GM12878 (cell line): ENCODE data around the gene RPL19. TPM values are rescaled to one million over a fixed set of nuclear protein-coding genes. Genes with fewer than 3 reads are reported as not detected.
A peak's percentile ranks its signal among the peaks of the same experiment; 100 is the strongest.

Source experiments
- ATAC-seq: fragments of 200-7000 bp; cut with Tn5 transposase; 3 replicates; pipeline ENCODE4 v1.9.1; 2020; ENCODE audit warnings: mild to moderate bottlenecking, moderate library complexity
- BruUV-seq: library from RNA; stranded (reverse); fragments of 400-500 nt; replicated peaks from 2 replicates; lab custom pipeline; 2021; lab: Mats Ljungman, UMichigan
- CTCF ChIA-PET: fragments of 300-600 bp; sonication (Branson Sonifier 250); formaldehyde crosslinking; extraction: SDS; loops from one replicate; lab custom pipeline; 2021; ENCODE audit warnings: inconsistent platforms; lab: Yijun Ruan, JAX
- POLR2A ChIA-PET: fragments of 350-600 bp; formaldehyde crosslinking; extraction: SDS; loops from one replicate; lab custom pipeline; 2021; ENCODE audit warnings: inconsistent platforms; lab: Charles Lee
- RAD21 ChIA-PET: fragments of 300-600 bp; sonication (Branson Sonifier 250); formaldehyde crosslinking; loops from one replicate; lab custom pipeline; 2023; ENCODE audit warnings: antibody characterized with exemption; ENCODE audit not compliant: unreplicated experiment; lab: Charles Lee
- SMC1A ChIA-PET: fragments of 300-600 bp; sonication (Branson Sonifier 250); formaldehyde crosslinking; loops from one replicate; lab custom pipeline; 2023; ENCODE audit not compliant: unreplicated experiment, uncharacterized antibody; lab: Charles Lee
- DNase-seq: peaks from one replicate; pipeline ENCODE4 v3.0.0-alpha.2; 2011; ENCODE audit warnings: low read depth, low spot score
- FAIRE-seq: peaks from 3 replicates; lab custom pipeline; 2011; peaks lifted over from hg19 to GRCh38; lab: Jason Lieb, UNC
- H2AFZ ChIP-seq: 2 replicates; pipeline ENCODE4 v1.6.0; 2011; ENCODE audit warnings: low read depth, low read length, control low read depth; ENCODE audit not compliant: control insufficient read depth
- H3K27ac ChIP-seq: 2 replicates; pipeline ENCODE4 v1.5.1; 2011; ENCODE audit warnings: control low read depth; ENCODE audit not compliant: control insufficient read depth, insufficient read depth
- H3K27me3 ChIP-seq, 2 experiments: replicated peaks in 1 of 2; 2 replicates each; pipeline versions ENCODE4 v1.6.0 to v1.6.1; 2011; ENCODE audit warnings: low read length in 1 of 2; ENCODE audit not compliant: control insufficient read depth in 2 of 2, insufficient read depth in 2 of 2
- H3K36me3 ChIP-seq, 2 experiments: 2 replicates each; pipeline ENCODE4 v1.5.1; 2011; ENCODE audit warnings: low read length in 1 of 2; ENCODE audit not compliant: control insufficient read depth in 2 of 2, insufficient read depth in 2 of 2
- H3K4me1 ChIP-seq: 2 replicates; pipeline ENCODE4 v1.6.1; 2011; ENCODE audit warnings: mild to moderate bottlenecking, low read length, moderate library complexity, mixed read lengths; ENCODE audit not compliant: control insufficient read depth, insufficient read depth
- H3K4me2 ChIP-seq: 2 replicates; pipeline ENCODE4 v1.6.0; 2011; ENCODE audit warnings: control low read depth; ENCODE audit not compliant: control insufficient read depth, insufficient read depth
- H3K4me3 ChIP-seq: fragments of 200-600 bp; sonication (generic); 2 replicates; pipeline ENCODE4 v1.5.1; 2016
- H3K79me2 ChIP-seq: 2 replicates; pipeline ENCODE4 v1.6.0; 2011; ENCODE audit warnings: low read length; ENCODE audit not compliant: control insufficient read depth, insufficient read depth
- H3K9ac ChIP-seq: 2 replicates; pipeline ENCODE4 v1.8.0; 2011; ENCODE audit warnings: low read length, control low read depth, mixed read lengths; ENCODE audit not compliant: control insufficient read depth, insufficient read depth
- H3K9me3 ChIP-seq: replicated peaks from 3 replicates; pipeline ENCODE4 v1.5.1; 2011; ENCODE audit warnings: mild to moderate bottlenecking, low read length; ENCODE audit not compliant: control insufficient read depth, insufficient read depth
- H4K20me1 ChIP-seq: 2 replicates; pipeline ENCODE4 v1.6.0; 2011; ENCODE audit not compliant: control insufficient read depth, insufficient read depth
- BHLHE40 ChIP-seq, 2 experiments: fragments of 450-650 bp in 1 of 2; IDR thresholded peaks; 2 replicates each; pipeline ENCODE4 v1.6.1; 2011 to 2017; ENCODE audit warnings: low read depth in 2 of 2, borderline replicate concordance in 1 of 2, improper control_type of control experiment in 1 of 2, low read length in 1 of 2, mild to moderate bottlenecking in 1 of 2
- DPF2 ChIP-seq: fragments of 450-650 bp; IDR thresholded peaks from 2 replicates; pipeline ENCODE4 v1.6.1; 2017; ENCODE audit warnings: mild to moderate bottlenecking
- FOXM1 ChIP-seq: IDR thresholded peaks from 2 replicates; pipeline ENCODE4 v1.6.1; 2012; ENCODE audit warnings: low read depth, mild to moderate bottlenecking, inconsistent platforms, low read length, moderate library complexity
- GABPA ChIP-seq: IDR thresholded peaks from 2 replicates; pipeline ENCODE4 v1.6.1; 2014; ENCODE audit warnings: antibody characterized with exemption, low read depth, mild to moderate bottlenecking, inconsistent platforms
- MEF2B ChIP-seq: fragments of 450-650 bp; IDR thresholded peaks from 2 replicates; pipeline ENCODE4 v1.6.1; 2018; ENCODE audit warnings: mild to moderate bottlenecking, moderate library complexity; ENCODE audit not compliant: partially characterized antibody, poor library complexity, severe bottlenecking
- NBN ChIP-seq: fragments of 450-650 bp; IDR thresholded peaks from 2 replicates; pipeline ENCODE4 v1.6.1; 2016
- NFXL1 ChIP-seq: fragments of 450-650 bp; IDR thresholded peaks from 2 replicates; pipeline ENCODE4 v1.6.1; 2017; ENCODE audit warnings: antibody characterized with exemption, mild to moderate bottlenecking, borderline replicate concordance
- RAD21 ChIP-seq: IDR thresholded peaks from 2 replicates; pipeline ENCODE4 v1.6.1; 2011; ENCODE audit warnings: mild to moderate bottlenecking, low read depth, low read length, moderate library complexity; ENCODE audit not compliant: insufficient read depth
- SRF ChIP-seq, 2 experiments: IDR thresholded peaks; 2 replicates each; pipeline ENCODE4 v1.6.1; 2011; ENCODE audit warnings: low read depth in 2 of 2, low read length in 2 of 2, mild to moderate bottlenecking in 1 of 2, moderate library complexity in 1 of 2
- STAT3 ChIP-seq: IDR thresholded peaks from 2 replicates; pipeline ENCODE4 v1.6.1; 2011; ENCODE audit warnings: low read depth, low read length, improper control_type of control experiment
- ZNF207 ChIP-seq: fragments of 450-650 bp; IDR thresholded peaks from 2 replicates; pipeline ENCODE4 v1.6.1; 2014; ENCODE audit warnings: antibody characterized with exemption, mild to moderate bottlenecking, borderline replicate concordance
- WGBS: methylation state at CpG from one replicate; pipeline ENCODE4 v1.1.6; 2016; ENCODE audit warnings: low lambda C conversion rate; ENCODE audit not compliant: insufficient replicate concordance, insufficient coverage; ENCODE audit errors: missing lambda C conversion rate; 5-methylcytosine and 5-hydroxymethylcytosine counted together
- in situ Hi-C: fragments of 300-500 bp; cut with MboI; formaldehyde crosslinking; loops from 9 replicates; pipeline ENCODE4 v1.14.3; 2018; ENCODE audit warnings: mixed read lengths
- intact Hi-C: fragments of 100-400 bp; cut with micrococcal nuclease; formaldehyde crosslinking; loops from one replicate; pipeline ENCODE4 v1.14.2; 2022; ENCODE audit not compliant: unreplicated experiment
- polyA plus RNA-seq, 11 experiments: library from polyadenylated mRNA; depleted of rRNA in 4 of 11; unstranded in 6 of 11; stranded (reverse) in 5 of 11; fragments of >200 nt; fragmentation: Nextera tagmentation in 4 of 11; fragmentation: Illumina TruSeq in 1 of 11; extraction: Ambion mirVana in 4 of 11; extraction: Trizol in 1 of 11; gene quantifications; 1 replicate in 1 of 11; 2 replicates in 10 of 11; pipeline versions ENCODE4 v1.2.1 to v1.2.3, GENCODE V29; 2011 to 2016; ENCODE audit warnings: inconsistent platforms in 2 of 11, missing spikeins in 2 of 11, low read depth in 1 of 11
- total RNA-seq, 4 experiments: library from RNA; depleted of rRNA in 3 of 4; stranded (reverse); fragments of >200 nt in 3 of 4; fragmentation: Illumina TruSeq in 1 of 4; extraction: Trizol in 1 of 4; gene quantifications; 2 replicates each; pipeline versions ENCODE4 v1.2.1 to v1.2.3, GENCODE V29; 2013 to 2021
- TF ChIP-seq, protein P1 (sequence below): fragments of 150-350 bp; IDR thresholded peaks from 2 replicates; pipeline ENCODE4 v1.6.1; 2016; ENCODE audit warnings: low read depth, low read length
- TF ChIP-seq, protein P2 (sequence below): IDR thresholded peaks from 2 replicates; pipeline ENCODE4 v1.6.1; 2012; ENCODE audit warnings: improper control_type of control experiment, low read depth, low read length; ENCODE audit not compliant: insufficient replicate concordance

Gene RPL19
- total and polyA plus RNA-seq, 10 of the 15 experiments (the other 5 are each of a cell fraction or from before 2014, with no cell fraction given) = 1,862 to 5,536 (median 3,836) TPM

DNA sequence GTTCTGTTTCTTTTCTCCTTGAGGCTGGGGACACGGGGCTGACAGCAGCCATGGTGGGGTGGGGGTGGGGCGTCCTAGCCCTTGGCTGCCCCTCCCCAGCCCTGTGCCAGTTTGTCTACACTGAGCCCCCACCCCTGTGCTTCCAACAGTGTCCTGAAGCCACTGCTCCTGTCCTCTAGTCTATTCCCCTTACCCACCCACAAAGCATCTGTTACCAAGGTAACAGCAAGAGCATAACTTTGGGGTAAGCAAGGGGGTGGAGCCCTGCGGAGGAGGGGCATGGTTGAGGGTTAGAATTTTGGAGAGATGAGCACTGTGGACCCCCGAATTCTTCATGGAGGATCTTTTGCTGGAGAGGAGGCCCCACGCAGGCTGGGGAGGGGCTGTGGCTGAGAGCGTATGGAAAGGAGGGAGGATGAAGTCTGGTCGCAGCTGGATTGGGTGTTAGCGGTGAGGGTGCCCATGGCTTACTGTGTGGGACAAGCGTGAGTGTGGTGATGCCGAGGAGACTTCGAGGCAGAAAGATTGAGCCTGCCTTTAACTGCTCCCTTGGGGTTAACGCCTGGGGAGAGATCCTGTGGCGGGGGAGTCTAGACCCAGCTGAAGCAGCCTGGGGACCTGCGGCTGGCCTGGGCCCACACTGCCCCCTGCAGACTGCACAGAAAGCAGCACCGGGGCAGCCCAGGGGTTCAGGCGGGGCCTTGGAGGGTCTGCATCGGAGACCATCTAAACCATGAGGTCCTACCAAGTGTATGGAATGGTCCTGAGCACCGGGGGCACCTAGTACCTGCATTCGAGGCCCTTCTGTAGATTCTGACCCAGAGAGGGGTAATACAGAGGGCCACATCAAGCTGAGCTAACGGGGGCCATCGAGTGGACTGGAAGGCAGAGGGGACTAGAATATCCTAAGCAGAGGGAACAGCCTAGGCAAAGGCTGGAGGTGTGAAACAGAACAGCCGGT, 31.8 kb downstream of the RPL19 start:
- POLR2A ChIA-PET = interaction anchor here (1.0 to 1.8 kb wide), 4 partner anchors 23 to 32 kb away, joined by 3 to 11 read pairs (median 3); partner anchors contain the start of gene RPL19
- RAD21 ChIA-PET = interaction anchor here (0.6 to 11.3 kb wide), 12 partner anchors 13 to 359 kb away, joined by 3 to 160 read pairs (median 4); partner anchors contain the start of gene ARL5C
- WGBS = 6% methylated on average over 22 of the region's 22 CpGs
- no TSS peak for BruUV-seq
- intact Hi-C loops = loop anchor here (1.0 kb wide), 1 partner anchor 25 kb away; no protein-coding TSS in a partner anchor
- no peaks in the 10 kb centered on the region for H3K9me3 ChIP-seq
- H2AFZ ChIP-seq = no peak overlapping the region
- H3K79me2 ChIP-seq = no peaks in the 10 kb centered on the region
- H3K27ac ChIP-seq = no peak overlapping the region
- no peak overlapping the region for H3K9ac ChIP-seq
- H3K4me1 ChIP-seq = no peaks in the 10 kb centered on the region
- no peak overlapping the region for H3K4me3 ChIP-seq
- H3K36me3 ChIP-seq = no peaks in the 10 kb centered on the region
- H4K20me1 ChIP-seq = no peaks in the 10 kb centered on the region
- ATAC-seq (peak; percentile 84), FAIRE-seq (no peak), DNase-seq (no peak)
- SMC1A ChIA-PET = interaction anchor here (0.7 to 4.1 kb wide), 8 partner anchors 12 to 250 kb away, joined by 3 to 69 read pairs (median 5); no protein-coding TSS in a partner anchor
- CTCF ChIA-PET = interaction anchor here (0.6 to 21.3 kb wide), 23 partner anchors 9 to 576 kb away, joined by 3 to 658 read pairs (median 6); partner anchors contain the start of genes ARL5C and RPL19
- no peaks in the 10 kb centered on the region; a peak in 1 of 4 replicates for H3K27me3 ChIP-seq
- in situ Hi-C loops = no loop called here
- no peak overlapping the region for H3K4me2 ChIP-seq
- TF ChIP-seq DPF2 (0 out of 2 replicates have a peak, but pooled peaks have one; percentile 15), RAD21 (peak; percentile 57), ZNF207 (no peak), FOXM1 (no peak), NBN (0 out of 2 replicates have a peak, but pooled peaks have one; percentile 32), SRF (IDR thresholded peaks at IDR 0.05; ENCODE audit: low read depth in 2 of 2, low read length in 2 of 2) (no peak), GABPA (no peak), MEF2B (peak; percentile 90), BHLHE40 (IDR thresholded peaks at IDR 0.05; ENCODE audit: borderline replicate concordance in 1 of 2, low read depth in 2 of 2, low read length in 1 of 2) (peak in 1 of 2 experiments; percentile 20; a peak in 1 of 4 replicates), NFXL1 (no peak), STAT3 (no peak)
- TF ChIP-seq, protein P1, sequence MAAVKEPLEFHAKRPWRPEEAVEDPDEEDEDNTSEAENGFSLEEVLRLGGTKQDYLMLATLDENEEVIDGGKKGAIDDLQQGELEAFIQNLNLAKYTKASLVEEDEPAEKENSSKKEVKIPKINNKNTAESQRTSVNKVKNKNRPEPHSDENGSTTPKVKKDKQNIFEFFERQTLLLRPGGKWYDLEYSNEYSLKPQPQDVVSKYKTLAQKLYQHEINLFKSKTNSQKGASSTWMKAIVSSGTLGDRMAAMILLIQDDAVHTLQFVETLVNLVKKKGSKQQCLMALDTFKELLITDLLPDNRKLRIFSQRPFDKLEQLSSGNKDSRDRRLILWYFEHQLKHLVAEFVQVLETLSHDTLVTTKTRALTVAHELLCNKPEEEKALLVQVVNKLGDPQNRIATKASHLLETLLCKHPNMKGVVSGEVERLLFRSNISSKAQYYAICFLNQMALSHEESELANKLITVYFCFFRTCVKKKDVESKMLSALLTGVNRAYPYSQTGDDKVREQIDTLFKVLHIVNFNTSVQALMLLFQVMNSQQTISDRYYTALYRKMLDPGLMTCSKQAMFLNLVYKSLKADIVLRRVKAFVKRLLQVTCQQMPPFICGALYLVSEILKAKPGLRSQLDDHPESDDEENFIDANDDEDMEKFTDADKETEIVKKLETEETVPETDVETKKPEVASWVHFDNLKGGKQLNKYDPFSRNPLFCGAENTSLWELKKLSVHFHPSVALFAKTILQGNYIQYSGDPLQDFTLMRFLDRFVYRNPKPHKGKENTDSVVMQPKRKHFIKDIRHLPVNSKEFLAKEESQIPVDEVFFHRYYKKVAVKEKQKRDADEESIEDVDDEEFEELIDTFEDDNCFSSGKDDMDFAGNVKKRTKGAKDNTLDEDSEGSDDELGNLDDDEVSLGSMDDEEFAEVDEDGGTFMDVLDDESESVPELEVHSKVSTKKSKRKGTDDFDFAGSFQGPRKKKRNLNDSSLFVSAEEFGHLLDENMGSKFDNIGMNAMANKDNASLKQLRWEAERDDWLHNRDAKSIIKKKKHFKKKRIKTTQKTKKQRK = no peak
- TF ChIP-seq, protein P2, sequence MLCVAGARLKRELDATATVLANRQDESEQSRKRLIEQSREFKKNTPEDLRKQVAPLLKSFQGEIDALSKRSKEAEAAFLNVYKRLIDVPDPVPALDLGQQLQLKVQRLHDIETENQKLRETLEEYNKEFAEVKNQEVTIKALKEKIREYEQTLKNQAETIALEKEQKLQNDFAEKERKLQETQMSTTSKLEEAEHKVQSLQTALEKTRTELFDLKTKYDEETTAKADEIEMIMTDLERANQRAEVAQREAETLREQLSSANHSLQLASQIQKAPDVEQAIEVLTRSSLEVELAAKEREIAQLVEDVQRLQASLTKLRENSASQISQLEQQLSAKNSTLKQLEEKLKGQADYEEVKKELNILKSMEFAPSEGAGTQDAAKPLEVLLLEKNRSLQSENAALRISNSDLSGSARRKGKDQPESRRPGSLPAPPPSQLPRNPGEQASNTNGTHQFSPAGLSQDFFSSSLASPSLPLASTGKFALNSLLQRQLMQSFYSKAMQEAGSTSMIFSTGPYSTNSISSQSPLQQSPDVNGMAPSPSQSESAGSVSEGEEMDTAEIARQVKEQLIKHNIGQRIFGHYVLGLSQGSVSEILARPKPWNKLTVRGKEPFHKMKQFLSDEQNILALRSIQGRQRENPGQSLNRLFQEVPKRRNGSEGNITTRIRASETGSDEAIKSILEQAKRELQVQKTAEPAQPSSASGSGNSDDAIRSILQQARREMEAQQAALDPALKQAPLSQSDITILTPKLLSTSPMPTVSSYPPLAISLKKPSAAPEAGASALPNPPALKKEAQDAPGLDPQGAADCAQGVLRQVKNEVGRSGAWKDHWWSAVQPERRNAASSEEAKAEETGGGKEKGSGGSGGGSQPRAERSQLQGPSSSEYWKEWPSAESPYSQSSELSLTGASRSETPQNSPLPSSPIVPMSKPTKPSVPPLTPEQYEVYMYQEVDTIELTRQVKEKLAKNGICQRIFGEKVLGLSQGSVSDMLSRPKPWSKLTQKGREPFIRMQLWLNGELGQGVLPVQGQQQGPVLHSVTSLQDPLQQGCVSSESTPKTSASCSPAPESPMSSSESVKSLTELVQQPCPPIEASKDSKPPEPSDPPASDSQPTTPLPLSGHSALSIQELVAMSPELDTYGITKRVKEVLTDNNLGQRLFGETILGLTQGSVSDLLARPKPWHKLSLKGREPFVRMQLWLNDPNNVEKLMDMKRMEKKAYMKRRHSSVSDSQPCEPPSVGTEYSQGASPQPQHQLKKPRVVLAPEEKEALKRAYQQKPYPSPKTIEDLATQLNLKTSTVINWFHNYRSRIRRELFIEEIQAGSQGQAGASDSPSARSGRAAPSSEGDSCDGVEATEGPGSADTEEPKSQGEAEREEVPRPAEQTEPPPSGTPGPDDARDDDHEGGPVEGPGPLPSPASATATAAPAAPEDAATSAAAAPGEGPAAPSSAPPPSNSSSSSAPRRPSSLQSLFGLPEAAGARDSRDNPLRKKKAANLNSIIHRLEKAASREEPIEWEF = no peak
